Measurements from ENCODE around the gene VTI1A.

Gene VTI1A

GRCh38 chr10:112434988-112435619, 11.9 kb upstream of the VTI1A start:
- ChIA-PET POLR2A (interaction anchor here (1.6 kb wide), 1 partner anchor 12 kb away, joined by 6 read pairs; the partner anchor contains the start of genes VTI1A and ZDHHC6), CTCF (interaction anchor here (0.6 to 2.4 kb wide), 23 partner anchors 9 to 1188 kb away, joined by 3 to 13 read pairs (median 4); partner anchors contain the start of gene ACSL5)
- Histone ChIP-seq H3K27ac (ENCODE audit: extremely low read depth, low read depth, low read length) (no peak overlapping the region), H3K36me3 (ENCODE audit: control insufficient read depth in 2 of 2, insufficient read depth in 1 of 2, low read length in 2 of 2) (peaks cover 59 to 82% of the 10 kb centered on the region in 2 experiments), H3K4me3 (ENCODE audit: low read depth, low read length) (no peak overlapping the region), H3K9me3 (ENCODE audit: control insufficient read depth, insufficient read depth, low read depth, low read length) (no peaks in the 10 kb centered on the region), H3K4me1 (ENCODE audit: control insufficient read depth, insufficient read depth, low read length) (no peaks in the 10 kb centered on the region)
- peak; percentile 38 for TF ChIP-seq ZNF654 (tag by site-specific recombination; IDR thresholded peaks at IDR 0.05; ENCODE audit: low read depth)
- no peak for TF ChIP-seq ZNF48 (tag by site-specific recombination; IDR thresholded peaks at IDR 0.05)

GRCh38 chr10:112438356-112438755, 8.7 kb upstream of the VTI1A start:
- no peak for TF ChIP-seq ZBTB20 (tag by site-specific recombination; IDR thresholded peaks at IDR 0.05)
- TF ChIP-seq ZNF391 (tag by site-specific recombination; IDR thresholded peaks at IDR 0.05; ENCODE audit: borderline replicate concordance, low read depth), result no peak
- no peak for TF ChIP-seq ZNF37A (tag by site-specific recombination; IDR thresholded peaks at IDR 0.05)
- POLR2A ChIA-PET, result no interaction called here
- CTCF ChIA-PET, result interaction anchor here (1.3 kb wide), 1 partner anchor 130 kb away, joined by 3 read pairs; no protein-coding TSS in a partner anchor
- Histone ChIP-seq H3K4me3 (ENCODE audit: low read depth, low read length) (no peak overlapping the region), H3K27ac (ENCODE audit: extremely low read depth, low read depth, low read length) (no peak overlapping the region), H3K4me1 (ENCODE audit: control insufficient read depth, insufficient read depth, low read length) (no peaks in the 10 kb centered on the region), H3K9me3 (ENCODE audit: control insufficient read depth, insufficient read depth, low read depth, low read length) (no peaks in the 10 kb centered on the region), H3K36me3 (ENCODE audit: control insufficient read depth in 2 of 2, insufficient read depth in 1 of 2, low read length in 2 of 2) (peaks cover 35 to 75% of the 10 kb centered on the region in 2 experiments)

- CTCF ChIA-PET, result interaction anchor here (1.4 kb wide), 1 partner anchor 126 kb away, joined by 7 read pairs; no protein-coding TSS in a partner anchor
- POLR2A ChIA-PET, result no interaction called here
- TF ChIP-seq SCRT1 (tag by site-specific recombination; IDR thresholded peaks at IDR 0.05; ENCODE audit: borderline replicate concordance) (no peak), KLF17 (tag by site-specific recombination; IDR thresholded peaks at IDR 0.05) (peak; percentile 90), KLF7 (tag by site-specific recombination; IDR thresholded peaks at IDR 0.05; ENCODE audit: borderline replicate concordance) (no peak)
- Histone ChIP-seq H3K36me3 (ENCODE audit: control insufficient read depth in 2 of 2, insufficient read depth in 1 of 2, low read length in 2 of 2) (peaks cover 29 to 73% of the 10 kb centered on the region in 2 experiments), H3K27ac (ENCODE audit: extremely low read depth, low read depth, low read length) (no peak overlapping the region), H3K4me3 (ENCODE audit: low read depth, low read length) (no peak overlapping the region), H3K4me1 (ENCODE audit: control insufficient read depth, insufficient read depth, low read length) (peaks cover 5% of the 10 kb centered on the region), H3K9me3 (ENCODE audit: control insufficient read depth, insufficient read depth, low read depth, low read length) (no peaks in the 10 kb centered on the region)
These were observed 5.5 kb upstream of the VTI1A start for GRCh38 chr10:112441520-112441919.

GRCh38 chr10:112442063-112442462, 5.0 kb upstream of the VTI1A start:
- H3K4me3 ChIP-seq (ENCODE audit: low read depth, low read length), result no peak overlapping the region
- no peak overlapping the region for H3K27ac ChIP-seq (ENCODE audit: extremely low read depth, low read depth, low read length)
- peaks cover 5% of the 10 kb centered on the region for H3K4me1 ChIP-seq (ENCODE audit: control insufficient read depth, insufficient read depth, low read length)
- CTCF ChIA-PET, result interaction anchor here (1.2 kb wide), 2 partner anchors 30 to 127 kb away, joined by 4 read pairs; no protein-coding TSS in a partner anchor
- H3K9me3 ChIP-seq (ENCODE audit: control insufficient read depth, insufficient read depth, low read depth, low read length), result no peaks in the 10 kb centered on the region
- POLR2A ChIA-PET, result no interaction called here
- peaks cover 25 to 67% of the 10 kb centered on the region in 2 experiments for H3K36me3 ChIP-seq (ENCODE audit: control insufficient read depth in 2 of 2, insufficient read depth in 1 of 2, low read length in 2 of 2)
- no peak for TF ChIP-seq HOXA7 (CRISPR knock-in tag; IDR thresholded peaks at IDR 0.05; ENCODE audit: borderline replicate concordance)
- TF ChIP-seq ZNF830 (tag by site-specific recombination; IDR thresholded peaks at IDR 0.05; ENCODE audit: low read depth), result no peak
- TF ChIP-seq ZNF2 (tag by site-specific recombination; IDR thresholded peaks at IDR 0.05), result no peak
- no peak for TF ChIP-seq EGR2 (tag by site-specific recombination; IDR thresholded peaks at IDR 0.05; ENCODE audit: low read depth)
- no peak for TF ChIP-seq PRDM1 (tag by site-specific recombination; IDR thresholded peaks at IDR 0.05)
- TF ChIP-seq ZNF624 (tag by site-specific recombination; IDR thresholded peaks at IDR 0.05), result no peak
- no peak for TF ChIP-seq ZNF335 (tag by site-specific recombination; conservative IDR thresholded peaks at IDR 0.05)
- no peak for TF ChIP-seq ZNF175 (tag by site-specific recombination; IDR thresholded peaks at IDR 0.05)
- no peak for TF ChIP-seq ZNF223 (tag by site-specific recombination; IDR thresholded peaks at IDR 0.05)
- TF ChIP-seq ZNF654 (tag by site-specific recombination; IDR thresholded peaks at IDR 0.05; ENCODE audit: low read depth), result no peak
- TF ChIP-seq ZNF10 (tag by site-specific recombination; IDR thresholded peaks at IDR 0.05), result no peak
- TF ChIP-seq ZNF324 (tag by site-specific recombination; IDR thresholded peaks at IDR 0.05), result no peak
